Measurements from ENCODE around the gene VTCN1.

- TF ChIP-seq POLR2A (IDR thresholded peaks at IDR 0.05) = no peak
- no peak for TF ChIP-seq CTCF (IDR thresholded peaks at IDR 0.05)
- TF ChIP-seq POLR2AphosphoS5 (IDR thresholded peaks at IDR 0.05) = no peak
Observed at GRCh38 chr1:117215019-117215418, 4.3 kb upstream of the VTCN1 start.
